ENCODE data around the gene CLEC4E. TPM values are rescaled to one million over a fixed set of nuclear protein-coding genes. Genes with fewer than 3 reads are reported as not detected.

CLEC4E gene
- total RNA-seq, 1 donor from 2014 or later, result 1.2 TPM

GRCh38 chr12:8491646-8492530, 48.8 kb downstream of the CLEC4E start:
- peaks cover 5% of the 10 kb centered on the region for H3K4me1 Mint-ChIP-seq (ENCODE audit: unreplicated experiment)
- H3K27ac Mint-ChIP-seq (ENCODE audit: unreplicated experiment), result no peak overlapping the region
- DNase-seq (ENCODE audit: low spot score), result no peak
- no peaks in the 10 kb centered on the region for H3K9me3 Mint-ChIP-seq (ENCODE audit: unreplicated experiment)
- H3K27me3 Mint-ChIP-seq (ENCODE audit: unreplicated experiment), result no peaks in the 10 kb centered on the region
- no peaks in the 10 kb centered on the region for H3K36me3 Mint-ChIP-seq (ENCODE audit: low read depth, unreplicated experiment)
- no peak for TF ChIP-seq CTCF (IDR thresholded peaks at IDR 0.05; ENCODE audit: unreplicated experiment)
- H3K4me3 Mint-ChIP-seq (ENCODE audit: unreplicated experiment), result no peak overlapping the region

Other genes starting within 250 kb of the CLEC4E start
- gene CLEC6A, start 84.9 kb downstream of the CLEC4E start, total RNA-seq (ENCODE audit: unreplicated experiment), result not detected
- 0.31 TPM for gene CLEC4D, start 27.4 kb downstream of the CLEC4E start, total RNA-seq (ENCODE audit: unreplicated experiment)
- 0.10 TPM for gene AICDA, start 72.0 kb upstream of the CLEC4E start, total RNA-seq (ENCODE audit: unreplicated experiment)
- 0.31 TPM for gene MFAP5, start 121.9 kb upstream of the CLEC4E start, total RNA-seq (ENCODE audit: unreplicated experiment)
- 101 TPM for gene RIMKLB, start 157.1 kb upstream of the CLEC4E start, total RNA-seq (ENCODE audit: unreplicated experiment)